Common myeloid progenitor, CD34-positive (primary cell): ENCODE data around the gene ZNF891.

Source experiments
- CTCF ChIA-PET: fragments of 350-600 bp; sonication (Branson Sonifier 250); formaldehyde crosslinking; loops from one replicate; lab custom pipeline; 2021; ENCODE audit warnings: antibody characterized with exemption; lab: Charles Lee
- POLR2A ChIA-PET: fragments of 350-600 bp; sonication (Branson Sonifier 250); formaldehyde crosslinking; loops from one replicate; lab custom pipeline; 2021; ENCODE audit warnings: antibody characterized with exemption; lab: Charles Lee
- DNase-seq, 3 donors: peaks; one replicate each; pipeline versions ENCODE4 v3.0.0 to v3.0.0-alpha.2; 2013
- H3K27ac ChIP-seq, 2 experiments: 1 replicate in 1 of 2; 2 replicates in 1 of 2; pipeline ENCODE4 v1.7.0; 2013; ENCODE audit warnings: inconsistent platforms in 2 of 2, low read length in 2 of 2, mild to moderate bottlenecking in 2 of 2, low read depth in 1 of 2, moderate library complexity in 1 of 2; ENCODE audit not compliant: severe bottlenecking in 2 of 2, insufficient read depth in 1 of 2, poor library complexity in 1 of 2
- H3K27me3 ChIP-seq, 5 experiments: replicated peaks in 2 of 5; 1 replicate in 3 of 5; 2 replicates in 2 of 5; pipeline versions ENCODE4 v1.6.1 to v1.7.0; 2013; ENCODE audit warnings: low read length in 4 of 5, mild to moderate bottlenecking in 2 of 5, moderate library complexity in 2 of 5, inconsistent platforms in 1 of 5; ENCODE audit not compliant: insufficient read depth in 5 of 5, control insufficient read depth in 4 of 5
- H3K36me3 ChIP-seq, 4 experiments: 1 replicate in 2 of 4; 2 replicates in 2 of 4; pipeline versions ENCODE4 v1.6.1 to v1.7.0; 2013; ENCODE audit warnings: low read length in 3 of 4, control low read depth in 1 of 4, mild to moderate bottlenecking in 1 of 4; ENCODE audit not compliant: control insufficient read depth in 4 of 4, insufficient read depth in 4 of 4
- H3K4me1 ChIP-seq, 4 experiments: 1 replicate in 3 of 4; 2 replicates in 1 of 4; pipeline versions ENCODE4 v1.6.1 to v1.7.1; 2013; ENCODE audit warnings: low read length in 3 of 4, mild to moderate bottlenecking in 3 of 4, control low read depth in 1 of 4, inconsistent platforms in 1 of 4, moderate library complexity in 1 of 4; ENCODE audit not compliant: control insufficient read depth in 4 of 4, insufficient read depth in 4 of 4; ENCODE audit errors: control extremely low read depth in 1 of 4
- H3K4me3 ChIP-seq, 7 experiments: 1 replicate in 4 of 7; 2 replicates in 3 of 7; pipeline versions ENCODE4 v1.5.1 to v1.7.0; 2013; ENCODE audit warnings: mild to moderate bottlenecking in 7 of 7, low read length in 6 of 7, moderate library complexity in 6 of 7, inconsistent platforms in 2 of 7, low read depth in 2 of 7, control low read depth in 1 of 7; ENCODE audit not compliant: insufficient read depth in 4 of 7, control insufficient read depth in 1 of 7; ENCODE audit errors: extremely low read depth in 1 of 7
- H3K9me3 ChIP-seq, 5 experiments: 1 replicate in 4 of 5; 2 replicates in 1 of 5; pipeline versions ENCODE4 v1.6.1 to v1.7.1; 2013; ENCODE audit warnings: low read length in 4 of 5, mild to moderate bottlenecking in 2 of 5, inconsistent platforms in 1 of 5, low read depth in 1 of 5, moderate library complexity in 1 of 5; ENCODE audit not compliant: control insufficient read depth in 4 of 5, insufficient read depth in 2 of 5; ENCODE audit errors: control extremely low read depth in 1 of 5
- WGBS: methylation state at CpG from one replicate; pipeline ENCODE4 v1.1.5; 2013; ENCODE audit not compliant: insufficient coverage; 5-methylcytosine and 5-hydroxymethylcytosine counted together

Gene ZNF891

GRCh38 chr12:133107121-133107520, 23.0 kb downstream of the ZNF891 start:
- H3K36me3 ChIP-seq = peaks cover 11 to 76% (median 35%) of the 10 kb centered on the region in 4 experiments
- ChIA-PET POLR2A (no interaction called here), CTCF (interaction anchor here (0.9 kb wide), 1 partner anchor 13 kb away, joined by 3 read pairs; no protein-coding TSS in a partner anchor)
- DNase-seq = no peak
- H3K9me3 ChIP-seq = peaks cover 36 to 91% (median 52%) of the 10 kb centered on the region in 5 experiments
- H3K27ac ChIP-seq = no peak overlapping the region
- H3K27me3 ChIP-seq = no peaks in the 10 kb centered on the region
- H3K4me1 ChIP-seq = no peaks in the 10 kb centered on the region
- H3K4me3 ChIP-seq = peak overlapping the region in 1 of 7 experiments; percentile 39
- WGBS = no CpG with 5 or more reads among the region's 1 CpG

GRCh38 chr12:133106253-133106652, 23.8 kb downstream of the ZNF891 start:
- Histone ChIP-seq H3K4me3 (peak overlapping the region in 1 of 7 experiments; percentile 25), H3K27ac (no peak overlapping the region), H3K4me1 (no peaks in the 10 kb centered on the region), H3K36me3 (peaks cover 12 to 84% (median 41%) of the 10 kb centered on the region in 4 experiments), H3K9me3 (peaks cover 39 to 93% (median 52%) of the 10 kb centered on the region in 5 experiments), H3K27me3 (no peaks in the 10 kb centered on the region)
- CTCF ChIA-PET = interaction anchor here (0.9 kb wide), 1 partner anchor 14 kb away, joined by 3 read pairs; no protein-coding TSS in a partner anchor
- 100% methylated on average over 2 of the region's 5 CpGs for WGBS
- peak in 1 of 3 donors; percentile 15 for DNase-seq
- POLR2A ChIA-PET = no interaction called here

- 90% methylated on average over 2 of the region's 3 CpGs for WGBS
- Histone ChIP-seq H3K4me1 (no peaks in the 10 kb centered on the region), H3K27me3 (no peaks in the 10 kb centered on the region), H3K9me3 (peaks cover 42 to 94% (median 57%) of the 10 kb centered on the region in 5 experiments), H3K4me3 (peak overlapping the region in 1 of 7 experiments; percentile 10), H3K36me3 (peaks cover 18 to 89% (median 45%) of the 10 kb centered on the region in 4 experiments), H3K27ac (no peak overlapping the region)
- CTCF ChIA-PET = no interaction called here
- POLR2A ChIA-PET = no interaction called here
- DNase-seq = no peak
Observed at GRCh38 chr12:133105620-133106019, 24.5 kb downstream of the ZNF891 start.

GRCh38 chr12:133083345-133083744, 46.7 kb downstream of the ZNF891 start:
- no peak for DNase-seq
- Histone ChIP-seq H3K27ac (no peak overlapping the region), H3K4me1 (peaks cover 0 to 12% (median 9%) of the 10 kb centered on the region in 4 experiments), H3K27me3 (no peaks in the 10 kb centered on the region), H3K36me3 (peaks cover 32 to 65% (median 54%) of the 10 kb centered on the region in 4 experiments), H3K4me3 (peak overlapping the region in 3 of 7 experiments; percentile 11 to 17 (median 16)), H3K9me3 (peaks cover 27 to 71% (median 53%) of the 10 kb centered on the region in 5 experiments)
- ChIA-PET POLR2A (no interaction called here), CTCF (no interaction called here)
- 97% methylated on average over 5 of the region's 6 CpGs for WGBS

GRCh38 chr12:133081159-133081780, 48.8 kb downstream of the ZNF891 start:
- ChIA-PET CTCF (interaction anchor here (0.6 to 1.4 kb wide), 2 partner anchors 50 to 173 kb away, joined by 3 read pairs; no protein-coding TSS in a partner anchor), POLR2A (interaction anchor here (0.9 to 1.6 kb wide), 2 partner anchors 49 to 100 kb away, joined by 3 to 11 read pairs; partner anchors contain the start of genes ZNF10, ZNF268 and ZNF891)
- peaks cover 20 to 44% (median 36%) of the 10 kb centered on the region in 4 experiments for H3K36me3 ChIP-seq
- H3K4me1 ChIP-seq = peaks cover 0 to 12% (median 9%) of the 10 kb centered on the region in 4 experiments
- 39% methylated on average over 4 of the region's 17 CpGs for WGBS
- H3K27ac ChIP-seq = peak overlapping the region; percentile 98 to 99
- peaks cover 18 to 72% (median 55%) of the 10 kb centered on the region in 5 experiments for H3K9me3 ChIP-seq
- DNase-seq = no peak
- no peaks in the 10 kb centered on the region for H3K27me3 ChIP-seq
- peak overlapping the region; percentile 49 to 88 (median 82) for H3K4me3 ChIP-seq

- H3K9me3 ChIP-seq = peaks cover 15 to 69% (median 48%) of the 10 kb centered on the region in 5 experiments
- peak within 1 kb of the TSS; percentile 98 to 99 for H3K27ac ChIP-seq
- POLR2A ChIA-PET = interaction anchor here (0.9 to 1.6 kb wide), 2 partner anchors 50 to 101 kb away, joined by 3 to 11 read pairs; partner anchors contain the start of genes ZNF10, ZNF268 and ZNF891
- H3K4me1 ChIP-seq = peaks cover 0 to 12% (median 9%) of the 10 kb centered on the region in 4 experiments
- H3K4me3 ChIP-seq = peak within 1 kb of the TSS; percentile 49 to 88 (median 82)
- H3K27me3 ChIP-seq = no peaks in the 10 kb centered on the region
- H3K36me3 ChIP-seq = peaks cover 16 to 37% (median 29%) of the 10 kb centered on the region in 4 experiments
- 0% methylated on average over 68 of the region's 69 CpGs for WGBS
- CTCF ChIA-PET = interaction anchor here (0.7 to 1.4 kb wide), 2 partner anchors 100 to 172 kb away, joined by 3 read pairs; partner anchors contain the start of gene ZNF268
- peak; percentile 99 for DNase-seq
Observed at GRCh38 chr12:133080368-133081158, 49.5 kb downstream of the ZNF891 start, which contains the start of gene ZNF140. TSS of gene ZNF140 (plus strand) at chr12:133080923. CDS start at chr12:133081321, 398 bp downstream.
